ENCODE data around the gene ITIH5. TPM values are rescaled to one million over a fixed set of nuclear protein-coding genes. Genes with fewer than 3 reads are reported as not detected.
"Not testable (repeated sequence)": the region's sequence is repeated elsewhere in the genome, so short reads cannot be mapped to it uniquely, and the experiment has no call there.

ITIH5 gene
- 34.0 and 37.3 TPM in 2 replicates for total RNA-seq (ENCODE audit: low replicate concordance)
- long read RNA-seq, full-length matches to known transcripts: 38 of 67 reads
- long read RNA-seq, partial matches to known transcripts: 11 of 67 reads
- long read RNA-seq, other reads (novel, unspliced or antisense): 18 of 67 reads

- TF ChIP-seq CTCF (conservative IDR thresholded peaks at IDR 0.05): no peak
- Mint-ChIP-seq H3K27ac (peak within 1 kb of the TSS; percentile 78), H3K36me3 (no peaks in the 10 kb centered on the region), H3K4me3 (peak within 1 kb of the TSS; percentile 92), H3K9me3 (no peaks in the 10 kb centered on the region), H3K27me3 (peaks cover 47% of the 10 kb centered on the region), H3K4me1 (ENCODE audit: unreplicated experiment) (peaks cover 23% of the 10 kb centered on the region)
- DNase-seq (ENCODE audit: extremely low spot score, unreplicated experiment): no peak
Observed at GRCh38 chr10:7666253-7667023, at the start of gene ITIH5. Gene ITIH5 (minus strand): TSS chr10:7666966. CDS start chr10:7666892, 74 bp downstream.

- Mint-ChIP-seq H3K4me1 (ENCODE audit: unreplicated experiment) (no peaks in the 10 kb centered on the region), H3K27me3 (peaks cover 22% of the 10 kb centered on the region), H3K9me3 (no peaks in the 10 kb centered on the region), H3K27ac (no peak overlapping the region), H3K36me3 (no peaks in the 10 kb centered on the region), H3K4me3 (no peak overlapping the region)
- TF ChIP-seq CTCF (conservative IDR thresholded peaks at IDR 0.05): no peak
- DNase-seq (ENCODE audit: extremely low spot score, unreplicated experiment): no peak
Observed at GRCh38 chr10:7715515-7715914, 48.7 kb upstream of the ITIH5 start.

- H3K9me3 Mint-ChIP-seq; H3K4me1 Mint-ChIP-seq (ENCODE audit: unreplicated experiment); H3K4me3 Mint-ChIP-seq; H3K36me3 Mint-ChIP-seq; DNase-seq (ENCODE audit: extremely low spot score, unreplicated experiment); H3K27ac Mint-ChIP-seq: not testable (repeated sequence)
- peaks cover 15% of the 10 kb centered on the region for H3K27me3 Mint-ChIP-seq
Observed at GRCh38 chr10:7711075-7711474, 44.3 kb upstream of the ITIH5 start.

GRCh38 chr10:7710446-7710845 lies 43.7 kb upstream of the ITIH5 start:
- Mint-ChIP-seq H3K4me3 (no peak overlapping the region), H3K9me3 (no peaks in the 10 kb centered on the region), H3K27ac (no peak overlapping the region), H3K27me3 (peaks cover 14% of the 10 kb centered on the region), H3K4me1 (ENCODE audit: unreplicated experiment) (no peaks in the 10 kb centered on the region), H3K36me3 (no peaks in the 10 kb centered on the region)
- no peak for DNase-seq (ENCODE audit: extremely low spot score, unreplicated experiment)
- no peak for TF ChIP-seq CTCF (conservative IDR thresholded peaks at IDR 0.05)

- Mint-ChIP-seq H3K36me3 (no peaks in the 10 kb centered on the region), H3K9me3 (no peaks in the 10 kb centered on the region), H3K4me1 (ENCODE audit: unreplicated experiment) (no peaks in the 10 kb centered on the region), H3K27me3 (peaks cover 12% of the 10 kb centered on the region), H3K27ac (no peak overlapping the region), H3K4me3 (no peak overlapping the region)
- TF ChIP-seq CTCF (conservative IDR thresholded peaks at IDR 0.05): no peak
- no peak for DNase-seq (ENCODE audit: extremely low spot score, unreplicated experiment)
Observed at GRCh38 chr10:7708832-7709231, 42.1 kb upstream of the ITIH5 start.

- H3K4me3 Mint-ChIP-seq: no peak overlapping the region
- no peak overlapping the region for H3K27ac Mint-ChIP-seq
- H3K9me3 Mint-ChIP-seq: no peaks in the 10 kb centered on the region
- no peaks in the 10 kb centered on the region for H3K4me1 Mint-ChIP-seq (ENCODE audit: unreplicated experiment)
- DNase-seq (ENCODE audit: extremely low spot score, unreplicated experiment): no peak
- H3K27me3 Mint-ChIP-seq: peaks cover 17% of the 10 kb centered on the region
- H3K36me3 Mint-ChIP-seq: no peaks in the 10 kb centered on the region
- no peak for TF ChIP-seq CTCF (conservative IDR thresholded peaks at IDR 0.05)
Observed at GRCh38 chr10:7707858-7708622, 41.3 kb upstream of the ITIH5 start.
